HTERT RPE-1 (cell line): ENCODE results near the gene SRBD1.
"Not testable (repeated sequence)": the region's sequence is repeated elsewhere in the genome, so short reads cannot be mapped to it uniquely, and the experiment has no call there.

Source experiments
- in situ Hi-C: fragments of 300-500 bp; cut with MboI; formaldehyde crosslinking; loops from 4 replicates; pipeline ENCODE4 v1.14.3; 2020; ENCODE audit warnings: low sequenced_read_pairs

Gene SRBD1

DNA sequence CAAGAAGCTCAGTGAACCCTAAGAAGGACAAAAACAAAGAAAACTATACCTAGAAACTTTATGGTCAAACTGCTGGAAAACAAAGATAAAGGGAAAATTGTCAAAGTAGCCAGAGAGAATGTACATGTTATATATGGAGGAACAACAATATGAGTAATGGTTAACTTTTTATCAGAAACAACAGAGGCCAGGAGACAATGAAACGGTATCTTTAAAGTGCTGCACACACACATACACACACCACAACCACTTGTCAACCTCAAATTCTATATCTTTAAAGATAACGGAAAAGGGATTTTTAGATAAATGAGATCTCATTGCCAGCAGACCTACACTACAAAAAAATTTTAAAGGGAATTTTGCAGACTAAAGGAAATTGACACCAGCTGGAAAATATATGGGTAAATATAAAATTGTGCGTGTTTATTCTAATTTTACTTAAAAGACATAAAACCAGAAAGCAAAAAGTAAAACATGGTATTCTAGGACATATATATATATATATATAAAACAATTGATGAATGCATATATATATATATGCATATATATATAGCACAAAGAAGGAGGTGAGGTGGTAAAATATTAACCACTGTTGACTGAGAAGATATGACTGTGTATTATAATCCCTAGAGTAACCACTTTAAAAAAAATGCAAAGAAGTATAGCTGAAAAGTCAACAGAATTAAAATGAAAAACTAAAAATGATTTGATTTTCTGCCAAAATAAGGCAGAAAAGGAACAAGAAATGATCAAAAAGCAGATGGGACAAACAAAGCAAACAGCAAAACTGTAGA, 172.0 kb downstream of the SRBD1 start:
- in situ Hi-C loops, result no loop called here

DNA sequence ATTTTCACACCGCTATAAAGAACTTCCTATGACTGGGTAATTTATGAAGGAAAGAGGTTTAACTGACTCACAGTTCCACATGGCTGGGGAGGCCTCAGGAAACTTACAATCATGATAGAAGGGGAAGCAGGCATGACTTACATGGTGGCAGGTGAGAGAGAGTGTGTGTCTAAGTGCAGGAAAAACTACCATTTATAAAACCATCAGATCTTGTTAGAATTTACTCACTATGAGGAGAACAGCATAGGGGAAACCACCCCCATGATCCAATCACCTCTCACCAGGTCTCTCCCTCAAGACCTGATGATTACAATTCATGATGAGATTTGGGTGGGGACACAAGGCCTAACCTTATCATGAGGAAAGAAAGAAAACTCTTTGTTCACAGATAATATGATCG, 174.6 kb downstream of the SRBD1 start:
- in situ Hi-C loops, result no loop called here

GRCh38 chr2:45435316-45435715, 175.8 kb downstream of the SRBD1 start:
- in situ Hi-C loops, result no loop called here

DNA sequence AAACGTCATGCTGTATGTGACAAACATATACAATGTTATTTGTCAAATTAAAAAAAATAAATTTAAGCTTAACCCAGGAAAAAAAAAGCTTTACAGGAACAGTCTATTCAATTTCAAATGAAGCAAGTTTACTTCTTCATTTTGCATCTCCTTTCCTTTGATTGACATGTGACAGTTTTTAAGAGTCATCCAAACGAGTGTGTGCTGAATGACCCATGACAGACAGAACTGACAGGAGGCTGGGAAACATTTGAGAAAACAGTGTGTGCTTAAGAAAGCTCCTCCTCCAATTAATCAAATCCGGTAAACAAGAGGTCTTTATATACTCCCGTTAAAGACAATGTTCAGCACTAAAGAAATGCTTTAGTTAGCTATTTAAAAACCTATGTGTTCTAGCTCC, 177.7 kb downstream of the SRBD1 start:
- in situ Hi-C loops, result no loop called here

GRCh38 chr2:45432406-45432805, 178.7 kb downstream of the SRBD1 start:
- in situ Hi-C loops, result no loop called here

- in situ Hi-C loops, result not testable (repeated sequence)
Measured at GRCh38 chr2:45426025-45426424, 185.0 kb downstream of the SRBD1 start.

GRCh38 chr2:45422921-45423320, 188.1 kb downstream of the SRBD1 start:
- in situ Hi-C loops, result no loop called here

GRCh38 chr2:45418532-45418931, 192.5 kb downstream of the SRBD1 start:
- in situ Hi-C loops, result no loop called here

- in situ Hi-C loops, result no loop called here
Measured at GRCh38 chr2:45415534-45416123, 195.4 kb downstream of the SRBD1 start.

DNA sequence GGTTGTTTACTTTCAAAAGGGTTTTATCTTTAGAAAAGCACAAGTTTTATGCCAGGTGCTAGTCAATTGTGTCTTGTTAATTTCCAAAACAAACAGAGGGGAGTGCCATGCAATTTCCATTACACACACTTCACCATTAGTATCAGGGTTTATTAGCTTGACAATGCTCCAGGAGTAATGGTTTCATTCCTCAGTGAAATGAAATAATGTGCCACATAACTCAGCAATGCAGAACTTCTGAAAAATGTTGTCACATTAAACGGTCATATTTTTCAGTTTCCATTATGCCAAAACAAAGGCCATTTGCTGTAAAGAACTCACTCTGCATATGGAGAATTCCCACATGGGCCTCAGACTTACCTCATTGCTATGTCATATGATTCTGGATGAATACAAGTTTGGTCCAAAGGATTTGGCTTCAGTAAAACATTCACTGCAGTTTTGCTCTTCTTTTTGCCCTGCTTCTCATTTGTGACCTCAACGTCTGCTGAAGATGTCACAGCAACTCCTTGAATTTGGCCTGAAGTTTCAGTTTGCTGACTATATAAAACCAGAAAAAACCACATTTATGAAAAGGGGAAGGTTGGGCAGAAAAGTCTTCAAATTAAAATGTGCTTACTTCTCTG, 198.2 kb downstream of the SRBD1 start:
- in situ Hi-C loops, result no loop called here

DNA sequence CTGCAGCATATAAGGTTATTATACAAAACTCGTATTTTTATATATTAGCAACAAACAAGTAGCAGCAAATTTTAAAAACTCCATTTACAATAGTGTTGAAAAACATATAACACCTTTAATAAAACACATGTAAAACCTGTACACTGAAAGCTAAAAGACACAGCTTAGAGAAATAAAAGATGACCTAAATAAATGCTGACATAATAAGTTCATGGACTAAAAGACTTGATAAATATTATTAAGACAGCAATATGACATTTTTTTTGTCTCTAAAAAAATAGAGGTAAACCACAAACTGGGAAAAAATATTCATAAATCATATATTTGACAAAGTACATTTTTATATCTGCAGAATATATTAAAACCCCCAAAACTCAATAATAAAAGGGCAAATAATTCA, 201.4 kb downstream of the SRBD1 start:
- in situ Hi-C loops, result no loop called here

- in situ Hi-C loops, result no loop called here
Measured at GRCh38 chr2:45406621-45407020, 204.4 kb downstream of the SRBD1 start.

DNA sequence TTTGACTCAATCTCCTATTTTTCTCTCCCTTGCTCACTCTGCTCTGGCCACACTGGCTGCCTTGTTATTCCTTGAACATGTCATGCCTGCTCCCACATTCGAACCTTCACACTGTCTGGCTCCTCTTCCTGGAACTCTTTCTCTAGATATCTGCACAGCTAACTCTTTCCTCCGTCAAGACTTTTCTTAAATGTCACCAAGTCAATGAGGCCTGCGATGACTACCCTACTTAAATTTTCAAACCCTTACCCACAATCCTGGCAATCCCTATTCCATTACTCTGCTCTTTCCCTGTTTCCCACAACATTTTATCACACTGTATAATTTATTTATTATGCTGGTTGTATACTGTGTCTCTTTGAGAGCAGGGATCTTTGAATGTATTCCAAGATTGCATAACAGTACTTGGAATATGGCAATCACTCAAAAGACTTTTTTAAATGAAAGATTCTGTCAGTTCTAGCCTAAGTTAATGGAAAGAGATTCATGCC, 206.2 kb downstream of the SRBD1 start:
- in situ Hi-C loops, result no loop called here

DNA sequence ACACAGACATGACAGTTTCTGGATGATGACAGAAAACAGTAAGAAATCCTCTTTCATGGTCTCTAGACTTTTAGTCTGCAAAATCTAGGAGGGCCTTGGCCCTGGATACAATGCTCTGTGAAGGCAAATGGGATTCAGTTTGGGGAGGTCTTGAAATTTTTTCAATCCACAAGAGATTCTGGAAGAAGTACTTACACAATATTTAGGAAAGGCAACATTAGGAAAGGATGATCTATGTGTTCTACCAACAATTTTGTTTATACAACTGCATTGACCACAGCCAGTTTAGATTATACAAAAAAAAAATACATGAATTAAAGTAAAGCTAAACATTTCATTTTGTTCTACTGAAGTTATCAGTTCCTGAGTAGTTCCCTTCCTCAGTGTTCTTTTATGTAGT, 208.0 kb downstream of the SRBD1 start:
- in situ Hi-C loops, result no loop called here

- in situ Hi-C loops, result no loop called here
Measured at GRCh38 chr2:45401431-45401922, 209.6 kb downstream of the SRBD1 start.

- in situ Hi-C loops, result no loop called here
Measured at GRCh38 chr2:45399040-45399784, 211.9 kb downstream of the SRBD1 start.

DNA sequence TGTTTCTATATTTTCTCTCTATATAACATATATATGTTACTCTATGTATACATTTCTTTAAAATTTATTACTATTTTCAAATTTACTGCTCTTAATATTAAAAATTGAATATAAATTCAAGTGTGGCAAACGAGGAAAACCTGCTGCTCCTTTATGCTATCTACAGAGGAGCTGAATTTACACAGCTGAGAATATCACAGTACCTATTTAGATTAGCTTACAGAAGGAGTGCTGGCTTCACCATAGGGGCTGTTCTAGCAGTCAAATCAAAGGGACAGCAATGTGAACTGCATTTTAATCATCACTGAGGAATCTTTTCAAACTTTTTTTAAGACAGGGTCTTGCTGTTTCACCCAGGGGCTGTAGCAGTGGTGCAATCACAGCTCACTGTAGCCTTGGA, 213.8 kb downstream of the SRBD1 start:
- in situ Hi-C loops, result no loop called here

DNA sequence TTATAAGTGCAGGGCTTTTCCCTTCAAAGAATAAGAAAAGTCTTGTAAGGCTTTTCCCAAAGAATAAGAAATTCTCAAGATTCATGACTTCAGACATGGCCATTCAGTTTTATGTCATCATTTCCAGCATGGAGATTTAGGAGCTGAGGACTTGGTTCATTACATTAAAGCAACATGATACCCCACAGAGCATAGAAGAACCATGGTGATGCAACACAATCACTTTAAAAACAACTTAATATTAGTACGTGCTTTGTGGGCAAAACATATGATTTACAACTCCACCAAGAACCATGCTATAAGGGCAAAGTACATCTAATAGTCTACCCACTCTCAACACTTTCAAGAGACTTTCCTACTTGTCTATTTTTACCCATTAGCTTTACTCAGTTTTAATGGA, 214.4 kb downstream of the SRBD1 start:
- in situ Hi-C loops, result no loop called here

DNA sequence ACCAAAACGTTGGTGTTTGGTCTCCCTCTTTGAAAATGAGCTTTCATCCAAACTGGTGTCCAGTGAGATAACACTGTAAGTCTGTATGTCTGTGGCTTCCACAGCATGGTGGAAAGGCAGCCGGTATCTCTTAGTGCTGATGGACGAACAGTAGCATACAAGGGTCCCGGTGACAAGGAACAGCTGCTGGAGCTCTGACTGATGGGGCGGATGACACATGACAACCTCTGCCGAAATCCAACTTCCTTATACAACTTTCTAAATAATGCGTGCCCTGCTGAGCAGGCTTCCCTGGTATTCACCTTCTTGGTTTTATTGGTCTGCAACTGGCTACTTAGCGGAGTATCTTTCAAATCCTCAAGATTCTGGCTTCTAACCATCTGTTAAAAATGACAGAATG, 216.2 kb downstream of the SRBD1 start:
- in situ Hi-C loops, result no loop called here

DNA sequence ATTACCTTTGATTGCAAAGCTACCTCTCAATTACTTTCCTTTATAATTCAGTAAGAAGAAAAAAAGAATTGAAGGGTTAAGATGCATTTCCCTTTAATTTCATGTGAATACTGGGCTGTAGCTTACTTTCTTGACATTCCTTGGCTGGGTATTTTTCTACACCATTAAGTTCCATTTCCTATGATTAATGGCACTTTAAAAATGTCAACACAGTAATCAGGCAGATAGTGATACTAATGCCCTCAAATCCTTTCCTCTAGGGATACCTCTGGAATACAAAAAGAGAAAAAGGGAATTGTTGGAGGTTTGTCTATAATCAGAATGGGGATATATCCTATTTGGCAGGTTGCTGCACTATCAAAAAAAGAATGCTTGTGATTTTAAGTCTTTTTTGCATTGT, 216.9 kb downstream of the SRBD1 start:
- in situ Hi-C loops, result no loop called here

DNA sequence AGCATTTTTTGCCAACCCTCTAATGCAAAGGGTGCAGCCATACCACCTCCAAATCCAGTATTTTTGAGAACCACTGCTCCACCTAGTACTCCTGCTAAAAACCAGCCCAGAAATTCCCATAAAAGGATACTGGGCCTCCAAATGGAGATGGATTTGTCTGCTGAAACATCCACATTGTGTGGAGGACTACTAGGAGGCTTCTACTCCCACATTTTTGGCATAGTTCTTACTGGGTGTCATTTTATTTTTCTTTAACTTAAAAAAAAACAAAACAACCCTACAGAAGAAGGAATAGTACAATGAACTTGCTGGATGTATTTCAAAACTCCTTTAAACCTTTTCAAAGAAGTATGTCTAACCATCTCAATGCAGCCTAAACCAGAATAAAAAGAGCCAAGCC, 219.2 kb downstream of the SRBD1 start:
- in situ Hi-C loops, result no loop called here
